ENCODE measurements around the gene DAPK1.

GRCh38 chr9:87573841-87574342 lies 76.2 kb downstream of the DAPK1 start:
- TF ChIP-seq CTCF (IDR thresholded peaks at IDR 0.05), result no peak
- no peak for TF ChIP-seq POLR2A (IDR thresholded peaks at IDR 0.05)

All from vagina (tissue), 2 donors.